ENCODE data around the gene AKIRIN2. TPM values are rescaled to one million over a fixed set of nuclear protein-coding genes. Genes with fewer than 3 reads are reported as not detected.
A peak's percentile ranks its signal among the peaks of the same experiment; 100 is the strongest.
"Not testable (repeated sequence)": the region's sequence is repeated elsewhere in the genome, so short reads cannot be mapped to it uniquely, and the experiment has no call there.

AKIRIN2 gene
- total RNA-seq, 4 donors from 2014 or later = 20.1 to 24.0 (median 21.9) TPM

- intact Hi-C loops (cut with DNase I) = no loop called here
- WGBS, 2 donors = 83 to 90% methylated on average over 3 of the region's 3 CpGs
Observed at GRCh38 chr6:87706187-87706966, 4.3 kb upstream of the AKIRIN2 start.

GRCh38 chr6:87705070-87705691, 3.1 kb upstream of the AKIRIN2 start:
- no peak overlapping the region for H3K27ac ChIP-seq
- WGBS, 2 donors = 85 to 90% methylated on average over 4 of the region's 4 CpGs
- H3K4me3 ChIP-seq (replicated peaks in 1 of 3) = no peak overlapping the region
- no peak for TF ChIP-seq POLR2A (IDR thresholded peaks at IDR 0.05)
- TF ChIP-seq CTCF (IDR thresholded peaks at IDR 0.05) = no peak
- DNase-seq = no peak
- no peaks in the 10 kb centered on the region for H3K36me3 ChIP-seq
- no peaks in the 10 kb centered on the region for H3K27me3 ChIP-seq
- H3K9me3 ChIP-seq = no peaks in the 10 kb centered on the region
- intact Hi-C loops (cut with DNase I) = no loop called here
- H3K4me1 ChIP-seq = no peaks in the 10 kb centered on the region

More at GRCh38 chr6:87706187-87706966, 4.3 kb upstream of the AKIRIN2 start:
- no peak overlapping the region for H3K4me3 ChIP-seq (replicated peaks in 1 of 3)
- no peak overlapping the region for H3K27ac ChIP-seq
- TF ChIP-seq POLR2A (IDR thresholded peaks at IDR 0.05) (no peak), CTCF (IDR thresholded peaks at IDR 0.05) (no peak)
- DNase-seq = no peak
- H3K4me1 ChIP-seq = no peaks in the 10 kb centered on the region
- no peaks in the 10 kb centered on the region for H3K36me3 ChIP-seq
- H3K9me3 ChIP-seq = no peaks in the 10 kb centered on the region
- no peaks in the 10 kb centered on the region for H3K27me3 ChIP-seq

- 79% methylated on average over 19 of the region's 19 CpGs for WGBS, 2 donors
- H3K36me3 ChIP-seq; H3K4me1 ChIP-seq; H3K27me3 ChIP-seq; intact Hi-C loops (cut with DNase I); H3K9me3 ChIP-seq; DNase-seq: not testable (repeated sequence)
- peak overlapping the region in 2 of 3 donors; percentile 97 to 99 for H3K27ac ChIP-seq
- H3K4me3 ChIP-seq (replicated peaks in 1 of 3) = peak overlapping the region in 1 of 3 donors; percentile 98
Observed at GRCh38 chr6:87703039-87703438, 1.0 kb upstream of the AKIRIN2 start.

GRCh38 chr6:87702589-87702945, 534 bp upstream of the AKIRIN2 start:
- intact Hi-C loops (cut with DNase I) = no loop called here
- DNase-seq = no peak
- no peaks in the 10 kb centered on the region for H3K36me3 ChIP-seq
- peaks cover 4% of the 10 kb centered on the region in 2 donors for H3K4me1 ChIP-seq
- no peaks in the 10 kb centered on the region for H3K9me3 ChIP-seq
- WGBS, 2 donors = 0 to 2% methylated on average over 7 of the region's 7 CpGs
- H3K27me3 ChIP-seq = no peaks in the 10 kb centered on the region
- H3K4me3 ChIP-seq (replicated peaks in 1 of 3) = peak overlapping the region in 2 of 3 donors; percentile 25 to 98
- TF ChIP-seq POLR2A (IDR thresholded peaks at IDR 0.05) = no peak
- no peak for TF ChIP-seq CTCF (IDR thresholded peaks at IDR 0.05)
- peak overlapping the region; percentile 53 to 99 (median 97) for H3K27ac ChIP-seq

- H3K27ac ChIP-seq = peak overlapping the region; percentile 97 to 99 (median 99)
- no peaks in the 10 kb centered on the region for H3K36me3 ChIP-seq
- H3K4me3 ChIP-seq (replicated peaks in 1 of 3) = peak overlapping the region; percentile 75 to 99 (median 98)
- H3K27me3 ChIP-seq = no peaks in the 10 kb centered on the region
- WGBS, 2 donors = 0 to 1% methylated on average over 10 to 31 of the region's 36 CpGs
- intact Hi-C loops (cut with DNase I) = no loop called here
- peak; percentile 27 to 33 for DNase-seq
- peaks cover 4% of the 10 kb centered on the region in 2 donors for H3K4me1 ChIP-seq
- no peaks in the 10 kb centered on the region for H3K9me3 ChIP-seq
- TF ChIP-seq CTCF (IDR thresholded peaks at IDR 0.05) = no peak
- no peak for TF ChIP-seq POLR2A (IDR thresholded peaks at IDR 0.05)
Observed at GRCh38 chr6:87701344-87701675, 723 bp downstream of the AKIRIN2 start.
